ENCODE measurements around the gene ENOPH1. TPM values are rescaled to one million over a fixed set of nuclear protein-coding genes. Genes with fewer than 3 reads are reported as not detected.
A peak's percentile ranks its signal among the peaks of the same experiment; 100 is the strongest.

Gene ENOPH1
- polyA plus RNA-seq, 1 donor from 2014 or later: 159 TPM

DNA sequence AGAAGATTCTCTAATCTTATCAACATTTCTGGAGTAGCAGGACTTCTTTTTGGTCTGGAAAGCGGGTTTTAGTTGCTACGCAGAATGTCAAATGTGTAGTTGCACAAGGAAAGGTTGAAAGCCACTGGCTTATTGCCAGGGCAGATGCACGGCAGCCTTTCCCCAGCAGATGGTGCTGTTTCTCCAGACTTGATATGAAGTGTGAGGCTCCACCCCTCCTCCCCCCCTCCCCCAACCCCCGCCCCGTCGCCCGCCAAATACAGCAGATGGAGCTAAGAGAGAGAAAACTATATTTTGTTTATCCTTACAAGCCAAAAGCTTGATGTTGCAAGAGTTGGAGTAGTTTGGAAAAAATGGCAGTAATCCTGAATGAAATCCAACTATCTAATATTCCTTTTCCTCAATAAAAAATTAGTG is 32.0 kb downstream of the ENOPH1 start:
- H2AFZ ChIP-seq (ENCODE audit: low read depth, low read length): no peak overlapping the region
- H3K4me2 ChIP-seq (ENCODE audit: low read length): no peak overlapping the region
- TF ChIP-seq SMC3 (conservative IDR thresholded peaks at IDR 0.05; ENCODE audit: poor library complexity): peak; percentile 61
- peak; percentile 71 for TF ChIP-seq RAD21 (conservative IDR thresholded peaks at IDR 0.05)
- TF ChIP-seq CTCF (IDR thresholded peaks at IDR 0.05; ENCODE audit: poor library complexity, severe bottlenecking): peak; percentile 70
- no peak for TF ChIP-seq POLR2AphosphoS5 (IDR thresholded peaks at IDR 0.05)
- H3K9me2 ChIP-seq (ENCODE audit: insufficient read depth, low read length): no peaks in the 10 kb centered on the region
- H3K9me3 ChIP-seq (ENCODE audit: low read length): no peaks in the 10 kb centered on the region
- no peaks in the 10 kb centered on the region for H4K20me1 ChIP-seq (ENCODE audit: insufficient read depth)
- no peaks in the 10 kb centered on the region for H3K36me3 ChIP-seq (ENCODE audit: insufficient read depth, low read length)
- H3K79me2 ChIP-seq (replicated peaks; ENCODE audit: insufficient read depth, low read length): no peaks in the 10 kb centered on the region
- H3K9ac ChIP-seq (ENCODE audit: low read length): no peak overlapping the region
- no peak overlapping the region for H3K27ac ChIP-seq (ENCODE audit: low read length)
- no peaks in the 10 kb centered on the region for H3F3A ChIP-seq (ENCODE audit: insufficient read depth, low read length, poor library complexity, severe bottlenecking)
- no peak overlapping the region for H3K4me3 ChIP-seq (ENCODE audit: low read length)
- H3K27me3 ChIP-seq (ENCODE audit: insufficient read depth, low read depth, low read length): no peaks in the 10 kb centered on the region

- Histone ChIP-seq H3K9me3 (ENCODE audit: low read length) (no peaks in the 10 kb centered on the region), H3K9ac (ENCODE audit: low read length) (no peak overlapping the region)
Observed at GRCh38 chr4:82463221-82463620, 32.8 kb downstream of the ENOPH1 start.

More at GRCh38 chr4:82463221-82463620, 32.8 kb downstream of the ENOPH1 start:
- TF ChIP-seq RAD21 (conservative IDR thresholded peaks at IDR 0.05) (no peak), EZH2 (IDR thresholded peaks at IDR 0.05; ENCODE audit: borderline replicate concordance, insufficient read depth, low read length, poor library complexity, severe bottlenecking) (no peak), MXI1 (conservative IDR thresholded peaks at IDR 0.05; ENCODE audit: poor library complexity, severe bottlenecking) (no peak), CTCF (IDR thresholded peaks at IDR 0.05; ENCODE audit: poor library complexity, severe bottlenecking) (no peak), SMC3 (conservative IDR thresholded peaks at IDR 0.05; ENCODE audit: poor library complexity) (no peak), POLR2AphosphoS5 (IDR thresholded peaks at IDR 0.05) (no peak), TAF1 (IDR thresholded peaks at IDR 0.05; ENCODE audit: low read depth) (no peak)
- TF ChIP-seq, protein P1, sequence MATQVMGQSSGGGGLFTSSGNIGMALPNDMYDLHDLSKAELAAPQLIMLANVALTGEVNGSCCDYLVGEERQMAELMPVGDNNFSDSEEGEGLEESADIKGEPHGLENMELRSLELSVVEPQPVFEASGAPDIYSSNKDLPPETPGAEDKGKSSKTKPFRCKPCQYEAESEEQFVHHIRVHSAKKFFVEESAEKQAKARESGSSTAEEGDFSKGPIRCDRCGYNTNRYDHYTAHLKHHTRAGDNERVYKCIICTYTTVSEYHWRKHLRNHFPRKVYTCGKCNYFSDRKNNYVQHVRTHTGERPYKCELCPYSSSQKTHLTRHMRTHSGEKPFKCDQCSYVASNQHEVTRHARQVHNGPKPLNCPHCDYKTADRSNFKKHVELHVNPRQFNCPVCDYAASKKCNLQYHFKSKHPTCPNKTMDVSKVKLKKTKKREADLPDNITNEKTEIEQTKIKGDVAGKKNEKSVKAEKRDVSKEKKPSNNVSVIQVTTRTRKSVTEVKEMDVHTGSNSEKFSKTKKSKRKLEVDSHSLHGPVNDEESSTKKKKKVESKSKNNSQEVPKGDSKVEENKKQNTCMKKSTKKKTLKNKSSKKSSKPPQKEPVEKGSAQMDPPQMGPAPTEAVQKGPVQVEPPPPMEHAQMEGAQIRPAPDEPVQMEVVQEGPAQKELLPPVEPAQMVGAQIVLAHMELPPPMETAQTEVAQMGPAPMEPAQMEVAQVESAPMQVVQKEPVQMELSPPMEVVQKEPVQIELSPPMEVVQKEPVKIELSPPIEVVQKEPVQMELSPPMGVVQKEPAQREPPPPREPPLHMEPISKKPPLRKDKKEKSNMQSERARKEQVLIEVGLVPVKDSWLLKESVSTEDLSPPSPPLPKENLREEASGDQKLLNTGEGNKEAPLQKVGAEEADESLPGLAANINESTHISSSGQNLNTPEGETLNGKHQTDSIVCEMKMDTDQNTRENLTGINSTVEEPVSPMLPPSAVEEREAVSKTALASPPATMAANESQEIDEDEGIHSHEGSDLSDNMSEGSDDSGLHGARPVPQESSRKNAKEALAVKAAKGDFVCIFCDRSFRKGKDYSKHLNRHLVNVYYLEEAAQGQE (IDR thresholded peaks at IDR 0.05; ENCODE audit: borderline replicate concordance): no peak
- Histone ChIP-seq H3F3A (ENCODE audit: insufficient read depth, low read length, poor library complexity, severe bottlenecking) (no peaks in the 10 kb centered on the region), H2AFZ (ENCODE audit: low read depth, low read length) (no peak overlapping the region), H3K4me2 (ENCODE audit: low read length) (no peak overlapping the region), H3K27me3 (ENCODE audit: insufficient read depth, low read depth, low read length) (no peaks in the 10 kb centered on the region), H3K27ac (ENCODE audit: low read length) (no peak overlapping the region), H3K79me2 (replicated peaks; ENCODE audit: insufficient read depth, low read length) (no peaks in the 10 kb centered on the region), H4K20me1 (ENCODE audit: insufficient read depth) (no peaks in the 10 kb centered on the region), H3K36me3 (ENCODE audit: insufficient read depth, low read length) (no peaks in the 10 kb centered on the region), H3K9me2 (ENCODE audit: insufficient read depth, low read length) (no peaks in the 10 kb centered on the region), H3K4me3 (ENCODE audit: low read length) (no peak overlapping the region)
